Neural cell (in vitro differentiated cells): ENCODE results near the gene ERFL. TPM values are rescaled to one million over a fixed set of nuclear protein-coding genes. Genes with fewer than 3 reads are reported as not detected.

Experiments
- H2AFZ ChIP-seq: fragments of 200-600, 300-800 bp; sonication (generic), shearing (Covaris generic); 2 replicates; pipeline ENCODE4 v1.6.0; 2014; ENCODE audit warnings: low read depth, mild to moderate bottlenecking, antibody characterized with exemption, low read length, moderate library complexity
- H3F3A ChIP-seq: fragments of 200-600 bp; shearing (Covaris generic); 2 replicates; pipeline ENCODE4 v1.6.1; 2016; ENCODE audit warnings: mild to moderate bottlenecking, moderate library complexity, mixed read lengths, antibody characterized with exemption, low read length; ENCODE audit not compliant: insufficient read depth, poor library complexity, severe bottlenecking
- H3K27ac ChIP-seq: fragments of 200-600, 300-800 bp; sonication (generic), shearing (Covaris generic); 2 replicates; pipeline ENCODE4 v1.5.1; 2014; ENCODE audit warnings: mild to moderate bottlenecking, low read length, moderate library complexity
- H3K27me3 ChIP-seq: fragments of 300-800, 200-600 bp; sonication (generic), shearing (Covaris generic); 2 replicates; pipeline ENCODE4 v1.6.0; 2014; ENCODE audit warnings: mild to moderate bottlenecking, low read depth, low read length, moderate library complexity; ENCODE audit not compliant: insufficient read depth
- H3K36me3 ChIP-seq: fragments of 300-800, 200-600 bp; sonication (generic), shearing (Covaris generic); 2 replicates; pipeline ENCODE4 v1.5.1; 2014; ENCODE audit warnings: mild to moderate bottlenecking, antibody characterized with exemption, low read length, moderate library complexity; ENCODE audit not compliant: insufficient read depth
- H3K4me2 ChIP-seq: fragments of 300-800, 200-600 bp; sonication (generic), shearing (Covaris generic); 2 replicates; pipeline ENCODE4 v1.6.0; 2014; ENCODE audit warnings: mild to moderate bottlenecking, low read length
- H3K4me3 ChIP-seq: fragments of 300-800, 200-600 bp; sonication (generic), shearing (Covaris generic); 2 replicates; pipeline ENCODE4 v1.5.1; 2014; ENCODE audit warnings: mild to moderate bottlenecking, low read length, moderate library complexity
- H3K79me2 ChIP-seq: fragments of 200-600 bp; shearing (Covaris generic); replicated peaks from 2 replicates; pipeline ENCODE4 v1.6.0; 2014; ENCODE audit warnings: mild to moderate bottlenecking, low read length, moderate library complexity; ENCODE audit not compliant: insufficient read depth
- H3K9ac ChIP-seq: fragments of 300-800, 200-600 bp; sonication (generic), shearing (Covaris generic); 2 replicates; pipeline ENCODE4 v1.6.1; 2016; ENCODE audit warnings: mild to moderate bottlenecking, low read length, mixed read lengths
- H3K9me2 ChIP-seq: fragments of 200-600 bp; shearing (Covaris generic); 2 replicates; pipeline ENCODE4 v1.6.1; 2016; ENCODE audit warnings: mild to moderate bottlenecking, low read length, mixed read lengths; ENCODE audit not compliant: insufficient read depth
- H3K9me3 ChIP-seq: fragments of 200-600, 300-800 bp; sonication (generic), shearing (Covaris generic); 2 replicates; pipeline ENCODE4 v1.6.1; 2016; ENCODE audit warnings: mild to moderate bottlenecking, mixed run types, low read length, moderate library complexity, mixed read lengths
- H4K20me1 ChIP-seq: fragments of 200-600 bp; shearing (Covaris generic); 2 replicates; pipeline ENCODE4 v1.6.1; 2016; ENCODE audit warnings: mild to moderate bottlenecking, mixed run types; ENCODE audit not compliant: insufficient read depth
- EP300 ChIP-seq: fragments of 450-650 bp; conservative IDR thresholded peaks from 2 replicates; pipeline ENCODE4 v1.6.1; 2014; ENCODE audit warnings: antibody characterized with exemption, mild to moderate bottlenecking, moderate library complexity; ENCODE audit not compliant: poor library complexity, severe bottlenecking
- EZH2 ChIP-seq: fragments of 200-600, 300-800 bp; shearing (Covaris generic), sonication (generic); IDR thresholded peaks from 2 replicates; pipeline ENCODE4 v1.6.1; 2014; ENCODE audit warnings: antibody characterized with exemption, low read length, borderline replicate concordance, mild to moderate bottlenecking; ENCODE audit not compliant: insufficient read depth, poor library complexity, severe bottlenecking
- MXI1 ChIP-seq: fragments of 450-650 bp; conservative IDR thresholded peaks from 2 replicates; pipeline ENCODE4 v1.6.1; 2014; ENCODE audit warnings: antibody characterized with exemption, mild to moderate bottlenecking; ENCODE audit not compliant: poor library complexity, severe bottlenecking
- POLR2AphosphoS5 ChIP-seq: IDR thresholded peaks from 2 replicates; pipeline ENCODE4 v1.6.1; 2012
- RAD21 ChIP-seq: fragments of 450-650 bp; conservative IDR thresholded peaks from 2 replicates; pipeline ENCODE4 v1.6.1; 2014; ENCODE audit warnings: antibody characterized with exemption, mild to moderate bottlenecking, moderate library complexity
- SMC3 ChIP-seq: fragments of 450-650 bp; conservative IDR thresholded peaks from 2 replicates; pipeline ENCODE4 v1.6.1; 2014; ENCODE audit warnings: antibody characterized with exemption, mild to moderate bottlenecking, moderate library complexity; ENCODE audit not compliant: poor library complexity
- TAF1 ChIP-seq: IDR thresholded peaks from 2 replicates; pipeline ENCODE4 v1.6.1; 2012; ENCODE audit warnings: low read depth
- polyA plus RNA-seq: library from polyadenylated mRNA; depleted of rRNA; stranded (reverse); fragments of >200 nt; gene quantifications from 2 replicates; pipeline ENCODE4 v1.2.3, GENCODE V29; 2014
- TF ChIP-seq, protein P1 (sequence below): fragments of 450-650 bp; IDR thresholded peaks from 2 replicates; pipeline ENCODE4 v1.5.1; 2014; ENCODE audit warnings: antibody characterized with exemption, mild to moderate bottlenecking, moderate library complexity; ENCODE audit not compliant: poor library complexity, severe bottlenecking
- TF ChIP-seq, protein P2 (sequence below): IDR thresholded peaks from 2 replicates; pipeline ENCODE4 v1.6.1; 2012; ENCODE audit warnings: borderline replicate concordance

The ERFL gene
- polyA plus RNA-seq, 1 donor from 2014 or later, result 0.31 TPM

DNA sequence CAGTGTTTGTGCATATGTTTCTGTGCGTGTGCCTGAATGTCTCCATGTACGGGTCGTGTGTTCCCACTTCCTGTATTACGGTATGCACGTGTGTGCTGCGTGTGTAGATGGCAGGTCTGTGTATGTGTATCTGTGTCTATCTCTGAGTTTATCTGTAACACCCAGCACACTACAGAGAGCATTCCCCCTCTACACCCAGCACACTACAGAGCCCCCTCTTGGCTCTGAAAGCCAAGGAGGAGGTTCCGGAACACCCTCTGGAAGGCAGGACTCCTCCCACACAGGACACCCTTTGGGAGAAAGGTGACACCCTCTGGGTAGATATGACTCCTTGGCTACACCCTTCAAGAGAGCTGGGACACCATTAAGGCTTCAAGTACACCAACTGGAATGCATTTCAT is 2.1 kb upstream of the ERFL start:
- no peak overlapping the region for H3K27ac ChIP-seq

DNA sequence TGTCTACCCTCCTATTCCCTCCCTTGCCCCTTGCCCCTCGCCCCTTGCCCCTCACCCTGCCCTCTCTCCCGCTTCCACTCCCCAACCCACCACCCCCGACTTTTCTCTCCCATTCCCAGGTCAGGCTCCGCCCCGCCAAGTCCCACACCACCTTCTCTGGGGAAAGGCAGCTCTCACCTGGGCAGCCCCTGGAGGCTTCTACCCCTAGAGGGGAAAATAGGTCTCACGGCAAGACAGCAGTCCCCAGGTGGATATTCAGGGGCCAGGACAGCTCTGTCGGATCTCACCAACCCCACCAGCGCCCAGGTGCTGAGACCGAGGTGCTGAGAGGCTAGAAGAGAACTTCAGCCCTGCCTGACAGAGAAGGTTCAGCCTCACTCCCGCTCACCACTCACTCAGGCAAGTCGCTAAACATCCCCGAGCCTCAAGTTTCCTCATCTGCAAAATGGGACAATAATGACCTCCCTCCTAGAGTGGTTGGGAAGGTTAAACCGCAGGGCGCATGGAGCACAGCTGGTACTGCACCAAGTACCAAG is 1.4 kb upstream of the ERFL start:
- TF ChIP-seq MXI1 (no peak), POLR2AphosphoS5 (no peak), SMC3 (no peak), EP300 (no peak)
- TF ChIP-seq, protein P1, sequence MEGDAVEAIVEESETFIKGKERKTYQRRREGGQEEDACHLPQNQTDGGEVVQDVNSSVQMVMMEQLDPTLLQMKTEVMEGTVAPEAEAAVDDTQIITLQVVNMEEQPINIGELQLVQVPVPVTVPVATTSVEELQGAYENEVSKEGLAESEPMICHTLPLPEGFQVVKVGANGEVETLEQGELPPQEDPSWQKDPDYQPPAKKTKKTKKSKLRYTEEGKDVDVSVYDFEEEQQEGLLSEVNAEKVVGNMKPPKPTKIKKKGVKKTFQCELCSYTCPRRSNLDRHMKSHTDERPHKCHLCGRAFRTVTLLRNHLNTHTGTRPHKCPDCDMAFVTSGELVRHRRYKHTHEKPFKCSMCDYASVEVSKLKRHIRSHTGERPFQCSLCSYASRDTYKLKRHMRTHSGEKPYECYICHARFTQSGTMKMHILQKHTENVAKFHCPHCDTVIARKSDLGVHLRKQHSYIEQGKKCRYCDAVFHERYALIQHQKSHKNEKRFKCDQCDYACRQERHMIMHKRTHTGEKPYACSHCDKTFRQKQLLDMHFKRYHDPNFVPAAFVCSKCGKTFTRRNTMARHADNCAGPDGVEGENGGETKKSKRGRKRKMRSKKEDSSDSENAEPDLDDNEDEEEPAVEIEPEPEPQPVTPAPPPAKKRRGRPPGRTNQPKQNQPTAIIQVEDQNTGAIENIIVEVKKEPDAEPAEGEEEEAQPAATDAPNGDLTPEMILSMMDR, result no peak
- TF ChIP-seq, protein P2, sequence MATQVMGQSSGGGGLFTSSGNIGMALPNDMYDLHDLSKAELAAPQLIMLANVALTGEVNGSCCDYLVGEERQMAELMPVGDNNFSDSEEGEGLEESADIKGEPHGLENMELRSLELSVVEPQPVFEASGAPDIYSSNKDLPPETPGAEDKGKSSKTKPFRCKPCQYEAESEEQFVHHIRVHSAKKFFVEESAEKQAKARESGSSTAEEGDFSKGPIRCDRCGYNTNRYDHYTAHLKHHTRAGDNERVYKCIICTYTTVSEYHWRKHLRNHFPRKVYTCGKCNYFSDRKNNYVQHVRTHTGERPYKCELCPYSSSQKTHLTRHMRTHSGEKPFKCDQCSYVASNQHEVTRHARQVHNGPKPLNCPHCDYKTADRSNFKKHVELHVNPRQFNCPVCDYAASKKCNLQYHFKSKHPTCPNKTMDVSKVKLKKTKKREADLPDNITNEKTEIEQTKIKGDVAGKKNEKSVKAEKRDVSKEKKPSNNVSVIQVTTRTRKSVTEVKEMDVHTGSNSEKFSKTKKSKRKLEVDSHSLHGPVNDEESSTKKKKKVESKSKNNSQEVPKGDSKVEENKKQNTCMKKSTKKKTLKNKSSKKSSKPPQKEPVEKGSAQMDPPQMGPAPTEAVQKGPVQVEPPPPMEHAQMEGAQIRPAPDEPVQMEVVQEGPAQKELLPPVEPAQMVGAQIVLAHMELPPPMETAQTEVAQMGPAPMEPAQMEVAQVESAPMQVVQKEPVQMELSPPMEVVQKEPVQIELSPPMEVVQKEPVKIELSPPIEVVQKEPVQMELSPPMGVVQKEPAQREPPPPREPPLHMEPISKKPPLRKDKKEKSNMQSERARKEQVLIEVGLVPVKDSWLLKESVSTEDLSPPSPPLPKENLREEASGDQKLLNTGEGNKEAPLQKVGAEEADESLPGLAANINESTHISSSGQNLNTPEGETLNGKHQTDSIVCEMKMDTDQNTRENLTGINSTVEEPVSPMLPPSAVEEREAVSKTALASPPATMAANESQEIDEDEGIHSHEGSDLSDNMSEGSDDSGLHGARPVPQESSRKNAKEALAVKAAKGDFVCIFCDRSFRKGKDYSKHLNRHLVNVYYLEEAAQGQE, result no peak
- peaks cover 99% of the 10 kb centered on the region for H3K27me3 ChIP-seq
- H3K9me3 ChIP-seq, result no peaks in the 10 kb centered on the region
- no peak overlapping the region for H3K9ac ChIP-seq
- H3K9me2 ChIP-seq, result no peaks in the 10 kb centered on the region
- no peak overlapping the region for H2AFZ ChIP-seq
- H4K20me1 ChIP-seq, result no peaks in the 10 kb centered on the region
- H3K36me3 ChIP-seq, result no peaks in the 10 kb centered on the region
- H3K4me2 ChIP-seq, result no peak overlapping the region
- H3K4me3 ChIP-seq, result no peak overlapping the region
- no peak overlapping the region for H3K27ac ChIP-seq
- no peaks in the 10 kb centered on the region for H3K79me2 ChIP-seq
- H3F3A ChIP-seq, result no peaks in the 10 kb centered on the region

More for the DNA sequence above, 2.1 kb upstream of the ERFL start:
- Histone ChIP-seq H3K79me2 (no peaks in the 10 kb centered on the region), H2AFZ (no peak overlapping the region), H3K9me2 (no peaks in the 10 kb centered on the region), H4K20me1 (no peaks in the 10 kb centered on the region), H3K27me3 (peaks cover 98% of the 10 kb centered on the region), H3K4me3 (no peak overlapping the region), H3K4me2 (no peak overlapping the region), H3K9ac (no peak overlapping the region), H3K36me3 (no peaks in the 10 kb centered on the region), H3F3A (no peaks in the 10 kb centered on the region), H3K9me3 (no peaks in the 10 kb centered on the region)
- TF ChIP-seq EP300, result no peak
- TF ChIP-seq EZH2, result no peak
- TF ChIP-seq RAD21, result no peak
- no peak for TF ChIP-seq POLR2AphosphoS5
- no peak for TF ChIP-seq MXI1
- TF ChIP-seq SMC3, result no peak
- TF ChIP-seq, protein P2, result no peak
- TF ChIP-seq TAF1, result no peak
- TF ChIP-seq, protein P1, result no peak
